GM19397 (cell line): ENCODE measurements around the gene ABLIM3.

Experiments used
- ATAC-seq: cut with Tn5 transposase; IDR thresholded peaks from one replicate; pipeline ENCODE4 v1.9.1; 2021; ENCODE audit warnings: mild to moderate bottlenecking, moderate library complexity; ENCODE audit not compliant: unreplicated experiment

Gene ABLIM3

DNA sequence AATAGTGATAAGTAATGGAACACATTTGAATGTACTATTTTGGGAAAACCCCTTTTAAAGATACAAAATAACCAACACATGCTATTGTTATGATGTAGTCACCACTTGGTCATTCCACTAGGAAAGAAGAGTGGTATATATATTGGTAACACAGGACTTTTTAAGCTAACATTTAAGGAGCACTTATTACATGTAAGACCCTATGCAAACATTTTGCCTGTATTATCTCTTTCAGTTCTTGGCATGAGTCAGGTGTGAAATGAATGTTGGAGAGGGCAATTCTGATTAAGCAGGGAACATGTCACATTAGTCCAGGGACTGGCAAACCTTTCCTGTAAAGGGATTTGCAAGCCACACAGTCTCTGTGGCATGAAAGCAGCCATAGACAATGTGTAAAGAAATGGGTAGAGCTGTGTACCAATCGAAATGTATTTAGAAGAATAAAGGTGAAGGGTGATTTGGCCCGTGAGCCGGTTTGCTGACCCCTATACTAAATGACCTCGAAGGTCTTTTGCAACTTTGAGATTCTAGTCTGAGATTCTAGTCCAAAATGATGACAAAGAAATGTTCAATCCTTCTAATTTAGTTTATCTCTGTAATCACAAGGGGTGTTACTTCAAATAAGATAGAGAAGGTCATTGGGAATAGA is 15.3 kb downstream of the ABLIM3 start:
- no peak for ATAC-seq

DNA sequence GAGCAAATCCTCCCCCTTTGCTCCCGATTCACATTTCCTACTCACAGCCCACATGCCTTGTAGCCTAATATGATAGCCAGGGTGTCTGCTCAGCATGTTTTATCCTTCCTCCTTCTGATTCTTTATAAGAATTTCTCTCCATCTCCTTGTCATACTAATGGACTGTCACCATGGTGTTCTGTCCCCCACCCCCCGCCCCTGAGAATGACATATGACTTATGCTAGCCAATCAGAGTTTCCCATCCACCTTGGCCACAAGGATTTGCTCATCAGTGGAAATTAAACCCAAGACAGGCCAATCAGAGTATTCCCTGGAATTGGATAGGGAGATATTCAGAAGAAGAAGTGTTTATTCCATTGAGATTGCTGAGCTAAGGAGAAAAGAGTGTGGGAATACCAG is 16.0 kb downstream of the ABLIM3 start:
- no peak for ATAC-seq

DNA sequence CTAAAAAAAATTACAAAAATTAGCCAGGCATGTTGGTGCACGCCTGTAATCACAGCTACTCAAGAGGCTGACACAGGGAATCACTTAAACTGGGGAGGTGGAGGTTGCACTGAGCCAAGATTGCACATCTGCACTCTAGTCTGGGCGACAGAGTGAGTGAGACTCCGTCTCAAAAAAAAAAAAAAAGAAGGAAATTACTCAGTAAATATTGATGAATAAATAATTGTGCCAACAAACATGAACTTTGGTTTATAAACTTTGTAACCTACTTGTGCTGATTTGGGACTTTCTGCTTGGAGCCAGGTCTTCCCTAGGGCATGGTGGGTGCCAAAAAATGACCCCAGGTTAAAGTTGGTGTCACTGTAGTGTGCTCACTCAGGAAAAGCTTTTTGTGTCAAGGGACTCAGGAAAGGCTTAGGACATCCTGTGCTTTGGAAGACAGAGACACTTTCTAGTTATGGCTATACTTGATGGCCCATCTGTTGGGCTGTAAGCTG is 19.0 kb downstream of the ABLIM3 start:
- ATAC-seq: no peak

DNA sequence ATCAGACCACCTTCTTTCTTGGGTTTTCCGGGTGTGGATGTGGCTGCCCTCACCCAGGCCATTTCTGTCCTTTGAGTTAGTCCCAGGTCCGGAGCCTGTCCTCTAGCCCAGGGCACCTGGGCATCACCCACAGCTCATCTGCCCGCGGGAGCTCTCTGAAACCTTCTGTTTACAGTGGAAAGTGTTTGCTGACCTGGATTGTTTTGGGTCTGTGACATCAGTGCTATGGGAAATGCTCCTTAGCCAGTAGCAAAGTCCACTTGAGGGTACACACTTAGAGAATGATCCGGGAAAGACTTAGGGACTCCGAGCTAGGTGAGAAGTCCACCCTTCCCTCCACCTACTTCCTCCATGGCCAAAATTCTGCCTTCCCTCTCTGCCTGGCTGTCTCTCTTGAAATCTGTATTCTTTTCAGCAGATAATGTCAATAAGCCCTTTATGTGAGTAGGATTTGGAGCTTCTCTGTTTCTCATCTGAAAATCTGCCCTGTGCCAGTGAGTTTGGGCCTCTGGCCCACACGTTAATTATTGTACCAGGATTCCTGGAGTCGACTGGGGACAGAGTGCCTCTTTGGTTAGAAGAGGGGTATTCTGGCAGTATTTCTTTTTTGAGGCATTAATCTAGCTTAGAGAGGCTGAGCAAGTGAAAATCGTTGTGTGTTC is 19.9 kb downstream of the ABLIM3 start:
- no peak for ATAC-seq

DNA sequence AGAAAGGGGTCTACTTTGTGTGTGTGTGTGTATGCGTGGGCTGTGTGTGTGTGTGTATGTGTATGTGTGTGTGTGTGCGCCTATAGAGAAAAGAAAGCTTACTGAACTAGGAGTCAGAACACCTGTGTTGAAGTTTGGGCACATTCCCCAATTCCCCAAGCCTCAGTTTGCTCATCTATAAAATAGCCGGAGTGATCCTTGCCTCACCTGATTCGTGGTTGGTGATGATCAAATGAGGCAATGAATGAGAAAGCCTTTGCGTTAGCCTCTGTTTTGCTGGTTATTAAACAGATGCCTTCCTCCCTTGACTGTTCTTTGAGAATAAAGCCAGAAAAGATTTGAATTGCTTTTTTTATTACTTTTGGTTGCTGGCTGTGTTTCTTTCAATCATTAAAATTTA is 20.6 kb downstream of the ABLIM3 start:
- ATAC-seq: no peak

DNA sequence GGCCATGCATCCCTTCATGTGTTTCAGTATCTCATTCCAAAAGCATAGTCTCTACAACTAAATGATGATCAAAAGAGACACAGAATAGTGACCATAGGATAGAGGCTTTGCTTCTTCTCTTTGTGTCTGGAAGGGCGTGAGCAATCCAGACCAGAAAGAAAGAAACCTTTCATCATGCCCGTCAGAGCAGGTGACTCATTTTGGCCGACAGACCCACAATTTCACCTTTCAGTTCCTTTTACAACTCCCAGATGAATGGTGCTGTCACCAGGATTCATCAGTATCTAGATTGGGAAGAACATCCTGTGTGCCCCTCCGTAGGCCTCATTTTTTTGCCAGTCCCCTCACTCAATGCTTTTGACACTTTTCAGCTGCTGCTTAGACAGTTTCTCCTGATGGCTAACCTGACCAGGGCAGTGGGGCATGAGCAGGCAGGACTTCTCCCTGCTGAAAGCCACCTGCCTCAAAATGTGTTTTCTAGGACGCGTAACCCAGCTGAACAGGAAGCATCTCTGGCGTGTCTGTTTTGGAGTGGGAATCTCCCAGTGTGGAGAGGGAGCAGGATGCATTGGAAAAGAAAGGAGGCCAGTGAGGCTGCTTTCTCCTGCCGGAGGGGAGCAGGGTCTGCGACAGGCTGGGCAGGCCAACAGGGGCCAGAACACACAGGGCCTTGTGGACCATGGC is 21.2 kb downstream of the ABLIM3 start:
- no peak for ATAC-seq

DNA sequence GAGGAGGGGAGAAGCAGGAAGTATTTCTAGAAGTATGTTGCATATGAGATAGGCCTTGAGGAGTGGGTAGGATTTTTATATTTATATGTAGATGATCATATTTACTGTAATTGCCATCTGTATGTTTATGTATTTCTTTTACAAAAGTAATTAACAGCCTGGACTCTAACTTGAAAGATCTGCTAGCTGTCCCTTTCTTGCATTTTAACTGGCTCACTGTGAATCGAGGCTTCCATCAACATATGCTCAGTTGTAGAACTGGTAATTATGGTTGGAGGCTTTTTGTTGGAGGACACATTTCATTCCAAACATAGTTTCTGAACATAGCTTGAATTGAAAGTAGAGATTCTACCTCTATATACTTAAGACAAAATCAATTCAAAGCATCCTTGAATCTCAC is 23.4 kb downstream of the ABLIM3 start:
- no peak for ATAC-seq

DNA sequence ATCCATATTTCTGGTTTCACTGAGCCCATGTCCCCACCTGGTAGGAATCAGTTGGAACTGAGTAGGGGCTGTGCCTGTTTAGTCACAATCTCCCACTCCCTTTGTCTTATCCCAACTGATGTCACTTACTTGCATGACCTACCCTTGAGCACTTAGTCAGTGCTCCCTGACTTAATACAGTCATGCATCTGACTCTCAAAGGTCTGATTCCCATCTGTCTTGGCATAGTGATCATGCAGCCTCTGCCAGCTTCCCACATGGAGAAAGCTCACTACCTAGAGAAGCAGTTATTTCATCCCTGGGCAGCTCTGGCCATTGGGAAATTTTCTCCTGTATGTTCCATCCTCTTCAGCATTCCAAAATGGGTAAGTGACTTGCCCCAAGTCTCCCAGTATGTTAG is 24.8 kb downstream of the ABLIM3 start:
- no peak for ATAC-seq

DNA sequence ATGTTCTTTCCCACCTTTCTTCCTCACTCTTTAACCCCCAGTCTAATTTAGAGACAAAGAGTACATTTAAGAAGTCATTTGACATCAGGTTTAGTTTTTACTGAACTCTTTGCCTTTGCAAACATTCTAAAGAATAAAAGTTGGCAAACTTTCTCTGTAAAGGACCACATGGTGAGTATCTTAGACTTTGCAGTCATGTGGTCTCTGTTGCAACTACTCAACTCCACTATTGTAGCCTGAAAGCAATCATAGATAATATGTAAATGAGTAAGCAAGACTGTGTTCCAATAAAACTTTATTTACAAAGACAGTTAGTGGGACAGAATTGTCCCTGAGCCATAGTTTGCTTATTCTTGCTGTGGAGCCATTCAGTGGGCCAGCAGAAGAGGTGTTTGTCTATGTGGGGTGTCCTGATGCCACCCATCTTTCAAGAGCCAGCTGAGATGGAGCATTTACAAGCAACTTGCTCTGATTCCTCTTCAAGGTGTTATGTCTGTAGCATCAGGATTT is 25.4 kb downstream of the ABLIM3 start:
- no peak for ATAC-seq

DNA sequence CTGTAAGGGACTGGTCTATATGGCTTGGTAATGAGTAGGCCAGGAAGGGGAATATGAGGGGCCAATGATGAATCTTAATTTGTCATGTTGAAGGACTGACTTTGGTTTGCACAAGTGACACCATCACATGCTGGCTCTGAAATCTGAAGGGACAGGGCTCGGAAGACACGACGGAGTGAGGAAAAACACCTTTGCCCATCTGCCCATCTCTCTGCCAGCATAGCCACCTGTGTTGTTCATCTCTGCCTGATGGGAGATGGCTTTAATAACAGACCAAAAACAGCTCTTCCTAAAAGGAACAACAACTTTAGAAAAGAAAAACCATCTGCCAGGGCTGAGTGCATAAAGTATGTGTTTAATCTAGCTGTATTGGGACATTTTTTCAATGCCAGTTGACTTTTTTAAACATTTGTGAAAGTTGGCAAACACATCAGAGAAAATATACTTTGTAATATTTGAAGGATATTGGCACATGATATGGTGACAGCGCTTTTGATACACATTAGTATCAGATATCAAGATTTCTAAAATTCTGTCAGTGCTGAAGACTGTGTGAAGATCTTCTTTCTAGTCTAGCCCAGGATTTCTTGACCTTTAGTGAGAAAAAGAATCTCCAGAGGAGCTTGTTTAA is 27.1 kb downstream of the ABLIM3 start:
- no peak for ATAC-seq

DNA sequence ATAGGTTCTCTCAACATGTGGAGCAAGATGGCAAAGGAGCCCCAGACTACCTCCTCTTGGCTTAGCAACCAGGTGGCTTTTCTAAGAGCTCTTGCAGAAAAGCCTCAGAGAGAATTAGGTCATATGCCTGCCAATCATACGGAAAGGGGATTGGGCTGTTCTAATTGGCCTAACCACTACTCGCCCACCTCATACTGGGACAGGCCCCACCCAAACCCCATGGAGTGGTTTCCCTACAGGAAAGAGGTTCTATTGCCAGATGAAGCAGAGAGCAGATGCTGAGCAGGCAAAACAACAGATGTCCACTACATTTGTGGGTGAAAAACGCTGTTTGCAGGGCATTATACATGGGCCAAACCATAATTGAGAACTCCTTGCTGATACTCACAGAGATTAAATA is 29.0 kb downstream of the ABLIM3 start:
- no peak for ATAC-seq

DNA sequence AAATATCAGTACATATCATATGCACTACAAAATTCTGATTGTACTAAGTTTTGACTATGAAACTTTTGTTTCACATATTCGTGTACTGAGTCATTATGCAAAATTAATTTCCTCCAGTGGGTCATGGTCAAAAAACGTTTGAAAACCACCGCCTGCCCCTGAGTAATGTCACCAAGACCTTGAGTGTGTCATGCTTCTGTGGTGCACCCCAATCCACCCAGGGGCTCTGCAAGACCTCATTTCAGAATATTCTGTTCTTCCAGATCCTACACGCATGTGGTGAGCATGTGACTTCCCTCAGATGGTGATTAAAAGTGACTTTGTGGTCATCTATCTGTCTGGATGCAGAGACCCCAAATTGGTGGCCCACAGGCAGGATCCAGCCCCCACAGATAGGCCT is 31.0 kb downstream of the ABLIM3 start:
- ATAC-seq: peak; percentile 55

DNA sequence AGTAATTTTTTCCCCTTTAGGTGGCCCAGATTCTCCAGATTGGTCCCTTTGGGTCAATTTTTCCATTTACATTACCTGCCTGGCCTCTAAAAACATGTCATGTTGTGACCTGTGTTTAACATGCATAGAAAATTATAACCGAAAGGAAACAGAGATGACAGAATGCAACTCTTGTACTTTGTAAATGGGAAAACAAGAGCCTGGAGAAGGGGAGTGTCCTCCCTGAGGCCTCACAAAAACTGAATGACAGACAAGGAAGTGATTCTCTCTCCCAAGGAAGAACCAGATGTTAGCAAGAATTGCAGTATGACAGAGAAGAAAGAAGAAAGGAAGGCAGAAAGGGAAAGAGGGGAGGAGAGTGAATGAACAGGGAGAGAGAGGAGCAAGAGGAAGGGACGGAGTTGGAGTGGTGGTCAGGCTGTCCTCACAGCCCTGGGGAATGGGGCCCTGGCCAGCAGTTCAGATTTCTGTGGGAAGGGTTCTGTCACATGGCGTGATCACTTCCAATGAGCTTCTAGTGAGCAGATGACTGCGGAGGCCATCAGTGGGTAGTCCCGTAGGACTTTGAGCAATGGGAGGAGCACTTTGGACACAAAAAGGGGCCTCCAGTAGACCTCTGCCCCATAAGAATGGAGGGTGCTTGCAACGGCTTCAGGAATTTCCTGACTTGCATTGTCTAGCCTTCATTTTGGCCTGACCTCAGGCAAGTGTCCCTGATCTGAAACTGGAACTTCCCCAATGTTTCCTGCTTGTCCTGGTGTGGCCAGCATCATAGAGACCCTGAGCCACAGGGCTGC is 31.6 kb downstream of the ABLIM3 start:
- ATAC-seq: no peak

DNA sequence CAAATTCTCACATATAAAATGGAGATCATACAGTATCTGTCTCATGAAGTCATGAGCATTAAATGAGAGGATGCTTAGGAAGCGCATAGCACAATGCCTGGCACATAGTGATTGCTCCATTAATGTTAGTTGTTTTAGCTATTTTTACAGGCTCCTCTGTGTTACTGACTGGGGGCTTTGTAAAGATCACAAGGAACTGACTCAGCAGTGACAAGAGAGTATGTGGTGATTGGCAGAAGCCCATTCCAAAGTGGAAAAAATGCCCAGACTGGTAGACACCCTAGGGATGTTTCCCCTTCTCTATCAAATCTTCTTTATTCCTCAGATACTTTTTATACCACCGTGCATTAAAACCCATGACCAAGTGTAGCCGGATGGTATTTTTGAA is 33.5 kb downstream of the ABLIM3 start:
- ATAC-seq: no peak

DNA sequence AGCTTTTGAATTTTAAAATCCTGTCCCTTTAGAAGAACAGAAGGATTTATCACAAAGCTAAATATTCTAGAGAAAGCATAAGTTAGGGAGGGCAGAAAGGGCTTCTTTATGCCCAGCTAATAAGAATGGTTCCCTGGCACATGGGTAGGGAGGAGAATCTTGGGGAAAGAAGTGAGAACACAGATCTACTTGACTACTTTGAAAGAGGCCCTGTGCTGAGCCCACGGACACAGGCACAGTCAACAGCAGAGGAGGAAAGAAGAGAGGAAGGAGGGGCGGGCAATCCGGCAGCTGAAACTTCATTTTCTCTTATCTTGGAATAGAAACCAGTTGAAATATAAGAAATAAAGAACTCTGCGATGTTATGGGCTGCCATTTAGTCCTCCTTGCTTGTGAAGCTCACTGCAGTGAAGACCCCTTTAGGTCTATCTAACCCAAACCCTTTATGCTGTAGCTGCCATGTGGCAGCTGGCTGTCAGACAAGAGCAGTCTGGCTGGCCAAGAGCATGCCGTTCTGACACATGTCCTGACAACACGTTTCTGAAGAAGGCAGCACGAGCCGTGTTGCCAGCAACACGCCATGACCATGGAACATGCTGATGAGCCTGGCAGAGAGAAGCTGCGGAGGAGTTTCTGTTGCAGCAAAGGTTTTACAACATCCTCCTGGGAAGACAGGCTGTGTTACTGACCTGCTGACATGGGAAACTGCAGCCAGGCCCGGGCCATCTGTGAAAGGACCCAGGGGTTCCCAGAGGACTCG is 34.2 kb downstream of the ABLIM3 start:
- no peak for ATAC-seq

DNA sequence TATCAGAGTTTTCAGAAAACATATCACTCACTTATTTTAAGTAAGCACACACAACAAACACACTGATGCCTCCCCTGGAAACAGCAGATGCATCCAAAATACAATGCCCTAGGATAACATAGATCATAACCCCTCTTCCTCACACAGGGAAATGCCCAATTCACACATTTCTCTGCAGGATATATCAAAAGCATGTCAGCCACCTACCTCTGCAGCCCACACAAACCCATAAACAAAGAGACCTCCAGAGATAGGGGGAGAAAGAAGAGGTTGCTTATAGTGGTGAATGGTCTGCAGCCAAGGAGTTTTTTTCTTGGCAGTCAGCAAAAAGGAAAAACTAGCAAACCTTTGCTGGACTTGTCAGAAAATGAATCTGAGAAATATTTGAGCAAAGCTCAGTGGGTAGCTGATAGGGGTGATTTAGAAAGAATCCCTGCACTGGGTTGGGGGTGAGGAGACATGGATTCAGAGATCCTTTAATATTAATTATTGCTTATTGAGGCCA is 36.1 kb downstream of the ABLIM3 start:
- no peak for ATAC-seq

DNA sequence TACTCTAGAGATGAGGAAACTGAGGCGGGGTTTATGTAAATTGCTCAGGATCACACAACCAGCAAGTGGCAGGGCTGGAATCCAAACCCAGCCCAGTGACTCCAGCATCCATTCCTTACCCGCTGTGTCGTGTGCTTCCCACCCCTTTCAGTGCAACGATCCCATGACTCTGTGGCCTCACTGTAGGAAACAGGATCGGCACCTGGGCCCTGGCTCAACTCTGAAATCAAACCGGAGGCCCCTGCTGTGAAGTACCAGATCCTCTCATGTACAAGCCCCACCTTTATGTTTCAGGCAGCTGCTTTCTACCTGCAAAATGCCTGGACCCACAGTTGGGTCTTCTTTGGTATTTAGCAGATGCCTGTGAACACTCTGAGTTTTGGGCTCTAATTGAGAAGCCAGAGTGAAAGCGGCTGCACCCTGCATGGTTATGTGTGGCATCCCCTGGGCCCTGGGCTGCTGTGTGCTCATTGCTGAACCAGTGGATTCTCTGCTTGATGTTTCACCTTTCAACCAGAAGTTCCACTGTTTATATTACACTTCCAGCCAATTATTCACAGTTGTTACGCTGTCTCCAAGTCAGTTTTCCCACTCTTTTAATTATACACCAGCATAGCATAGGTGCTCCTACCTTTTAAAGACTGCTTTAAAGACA is 36.7 kb downstream of the ABLIM3 start:
- ATAC-seq: no peak

DNA sequence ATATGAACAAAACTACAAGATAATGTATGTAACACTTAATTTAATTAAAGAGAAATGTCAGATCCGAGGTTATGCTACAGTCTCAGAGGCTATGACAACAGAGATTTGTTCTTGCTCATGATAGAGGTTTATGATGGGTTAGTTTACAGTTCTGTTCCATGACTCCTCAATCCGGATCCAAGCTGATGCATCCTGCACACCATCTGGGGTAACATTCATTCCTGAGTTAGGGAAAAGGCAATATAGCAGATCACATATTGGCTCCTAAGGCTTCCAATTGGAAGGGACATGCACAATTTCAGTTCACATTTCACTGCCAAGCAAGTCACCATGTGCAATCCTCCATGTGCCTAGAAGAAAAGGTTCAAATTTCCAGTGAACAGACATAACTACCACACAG is 40.4 kb downstream of the ABLIM3 start:
- no peak for ATAC-seq

DNA sequence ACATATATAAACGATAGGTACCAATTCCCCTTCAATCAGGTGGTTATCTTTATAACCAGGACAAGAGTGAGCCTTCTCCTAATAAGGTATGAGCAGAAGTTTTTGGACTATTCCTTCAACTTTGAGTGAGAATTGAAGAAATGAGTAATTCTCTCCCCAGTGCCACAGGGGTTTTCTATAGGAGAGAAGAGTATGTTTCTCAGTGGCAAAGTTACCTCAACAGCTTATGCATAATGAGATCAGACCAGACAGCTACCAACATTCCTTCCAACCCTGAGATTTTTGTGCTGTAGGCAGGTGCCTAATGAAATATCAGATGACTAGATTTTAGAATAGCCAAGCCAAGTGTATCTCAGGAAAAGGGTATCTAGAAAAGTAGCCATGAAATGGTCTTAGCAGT is 40.9 kb downstream of the ABLIM3 start:
- ATAC-seq: no peak
